Measurements from ENCODE around the gene ABAT.
A peak's percentile ranks its signal among the peaks of the same experiment; 100 is the strongest.

ABAT gene

DNA sequence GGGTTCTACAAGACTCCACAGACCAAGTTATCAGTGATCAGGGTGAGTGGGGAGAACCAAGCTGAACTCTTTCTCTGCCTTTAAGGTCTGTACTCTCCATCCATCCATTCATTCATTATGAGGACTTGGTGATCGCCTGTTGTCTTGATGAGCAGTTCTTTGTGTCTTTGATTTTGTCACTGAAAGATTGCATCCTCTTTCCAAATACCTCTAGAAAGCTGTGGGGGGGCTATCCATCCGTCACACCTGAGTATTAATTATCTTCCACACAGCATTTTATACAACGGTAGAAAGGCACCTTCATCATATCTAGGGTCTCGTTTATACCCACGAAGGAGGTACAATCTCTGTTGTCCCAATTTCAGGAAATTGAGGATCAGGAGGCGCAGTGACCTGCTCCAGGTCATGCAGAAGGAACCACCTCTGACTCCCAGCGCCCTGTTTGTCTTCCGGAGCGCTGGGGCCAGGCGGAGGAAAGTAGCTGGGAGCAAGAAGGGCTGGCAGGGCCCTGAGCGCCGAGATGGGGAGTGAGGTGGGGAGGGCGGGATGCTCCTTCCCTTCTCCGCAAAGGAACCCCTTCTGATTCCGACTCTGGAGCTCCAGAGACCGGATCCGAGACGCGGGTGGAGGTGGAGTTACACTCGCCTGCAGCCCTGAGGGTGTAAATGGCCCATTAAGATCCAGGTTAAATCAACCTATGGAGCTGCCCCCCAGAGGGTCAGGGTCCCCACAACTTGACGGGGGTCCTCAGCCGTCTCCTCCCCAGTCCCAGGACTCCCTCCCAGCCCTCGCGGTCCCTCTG is 605 bp upstream of the ABAT start:
- Histone ChIP-seq H3F3A (ENCODE audit: insufficient read depth) (no peaks in the 10 kb centered on the region), H3K27me3 (ENCODE audit: low read length) (no peaks in the 10 kb centered on the region), H3K36me3 (ENCODE audit: low read length) (no peaks in the 10 kb centered on the region), H3K9me3 (ENCODE audit: insufficient read depth, low read length) (no peaks in the 10 kb centered on the region), H3K4me3 (ENCODE audit: insufficient read depth, low read length, poor library complexity, severe bottlenecking) (peak overlapping the region; percentile 62), H4K20me1 (ENCODE audit: low read depth, low read length) (no peaks in the 10 kb centered on the region), H3K9me2 (replicated peaks; ENCODE audit: insufficient read depth, low read length) (no peaks in the 10 kb centered on the region), H3K4me2 (ENCODE audit: low read depth, low read length, poor library complexity, severe bottlenecking) (peak overlapping the region; percentile 79), H3K79me2 (ENCODE audit: insufficient read depth, low read length) (no peaks in the 10 kb centered on the region), H2AFZ (ENCODE audit: low read depth, low read length, severe bottlenecking) (peak overlapping the region; percentile 91), H3K27ac (ENCODE audit: low read depth, low read length) (no peak overlapping the region), H3K9ac (ENCODE audit: low read length) (peak overlapping the region; percentile 56)
- TF ChIP-seq EZH2phosphoT487 (conservative IDR thresholded peaks at IDR 0.05; ENCODE audit: low read length) (no peak), CTCF (IDR thresholded peaks at IDR 0.05; ENCODE audit: insufficient read depth, low read length, poor library complexity, severe bottlenecking) (no peak)

- Histone ChIP-seq H4K20me1 (ENCODE audit: low read depth, low read length) (no peaks in the 10 kb centered on the region), H3K4me2 (ENCODE audit: low read depth, low read length, poor library complexity, severe bottlenecking) (peak overlapping the region; percentile 79), H3K9me2 (replicated peaks; ENCODE audit: insufficient read depth, low read length) (no peaks in the 10 kb centered on the region), H3K27me3 (ENCODE audit: low read length) (peaks cover 3% of the 10 kb centered on the region; the same call in 1 of the 2 replicates), H3K27ac (ENCODE audit: low read depth, low read length) (no peak overlapping the region), H3K4me3 (ENCODE audit: insufficient read depth, low read length, poor library complexity, severe bottlenecking) (peak overlapping the region; percentile 62), H3K36me3 (ENCODE audit: low read length) (no peaks in the 10 kb centered on the region), H3F3A (ENCODE audit: insufficient read depth) (no peaks in the 10 kb centered on the region), H3K79me2 (ENCODE audit: insufficient read depth, low read length) (no peaks in the 10 kb centered on the region), H3K9me3 (ENCODE audit: insufficient read depth, low read length) (no peaks in the 10 kb centered on the region; the same call in 1 of the 2 replicates), H2AFZ (ENCODE audit: low read depth, low read length, severe bottlenecking) (no peak overlapping the region), H3K9ac (ENCODE audit: low read length) (no peak overlapping the region)
- TF ChIP-seq CTCF (IDR thresholded peaks at IDR 0.05; ENCODE audit: insufficient read depth, low read length, poor library complexity, severe bottlenecking) (no peak), EZH2phosphoT487 (conservative IDR thresholded peaks at IDR 0.05; ENCODE audit: low read length) (no peak)
These were observed 1.1 kb downstream of the ABAT start for GRCh38 chr16:8675183-8676159.

DNA sequence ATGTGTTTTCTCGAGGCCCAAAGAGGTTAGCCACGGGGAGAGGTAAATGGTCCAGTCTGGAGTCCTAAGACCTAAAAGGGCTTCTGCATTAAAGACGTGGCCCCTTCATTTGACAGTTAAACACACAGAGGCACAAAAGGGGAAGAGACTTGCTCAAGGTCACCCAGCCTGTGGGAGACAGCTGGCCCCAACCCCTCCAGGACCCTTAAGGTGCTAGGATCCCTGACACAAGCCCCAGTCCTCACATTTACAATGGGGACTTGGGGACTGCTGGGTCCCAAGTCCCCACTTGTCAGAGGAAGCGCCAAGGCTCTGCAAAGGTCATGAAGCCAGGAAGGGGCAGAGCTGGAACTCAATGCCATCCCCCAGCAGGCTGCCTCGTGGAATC is 1.7 kb downstream of the ABAT start:
- H3K36me3 ChIP-seq (ENCODE audit: low read length), result no peaks in the 10 kb centered on the region
- no peak overlapping the region for H3K4me3 ChIP-seq (ENCODE audit: insufficient read depth, low read length, poor library complexity, severe bottlenecking)
- no peaks in the 10 kb centered on the region for H4K20me1 ChIP-seq (ENCODE audit: low read depth, low read length)
- H3K27me3 ChIP-seq (ENCODE audit: low read length), result peaks cover 3% of the 10 kb centered on the region; the same call in 1 of the 2 replicates
- no peaks in the 10 kb centered on the region for H3F3A ChIP-seq (ENCODE audit: insufficient read depth)
- no peak overlapping the region for H2AFZ ChIP-seq (ENCODE audit: low read depth, low read length, severe bottlenecking)
- no peak for TF ChIP-seq EZH2phosphoT487 (conservative IDR thresholded peaks at IDR 0.05; ENCODE audit: low read length)
- no peak for TF ChIP-seq CTCF (IDR thresholded peaks at IDR 0.05; ENCODE audit: insufficient read depth, low read length, poor library complexity, severe bottlenecking)
- H3K4me2 ChIP-seq (ENCODE audit: low read depth, low read length, poor library complexity, severe bottlenecking), result no peak overlapping the region
- H3K27ac ChIP-seq (ENCODE audit: low read depth, low read length), result no peak overlapping the region
- no peaks in the 10 kb centered on the region for H3K9me2 ChIP-seq (replicated peaks; ENCODE audit: insufficient read depth, low read length)
- no peaks in the 10 kb centered on the region for H3K79me2 ChIP-seq (ENCODE audit: insufficient read depth, low read length)
- H3K9ac ChIP-seq (ENCODE audit: low read length), result no peak overlapping the region
- no peaks in the 10 kb centered on the region; the same call in 1 of the 2 replicates for H3K9me3 ChIP-seq (ENCODE audit: insufficient read depth, low read length)

All from SU-DHL-6 (cell line).